Adrenal gland (tissue), 12 donors: Measurements from ENCODE around the gene GRIK1. TPM values are rescaled to one million over a fixed set of nuclear protein-coding genes. Genes with fewer than 3 reads are reported as not detected.

ENCODE experiments used
- DNase-seq, 7 donors: peaks; one replicate each; pipeline ENCODE4 v3.0.0-alpha.2; 2019 to 2020
- H3K27ac ChIP-seq, 5 donors: fragments of 200-600 bp; sonication (generic) in 4 of 5; 1 replicate in 3 of 5; 2 replicates in 2 of 5; pipeline versions ENCODE4 v1.5.1 to v1.8.0; 2016 to 2020; ENCODE audit warnings: mild to moderate bottlenecking in 1 of 5
- H3K27me3 ChIP-seq: fragments of 200-600 bp; 2 replicates; pipeline ENCODE4 v1.8.0; 2021
- H3K36me3 ChIP-seq, 2 donors: fragments of 200-600 bp; replicated peaks in 1 of 2; 1 replicate in 1 of 2; 2 replicates in 1 of 2; pipeline versions ENCODE4 v1.5.1 to v1.8.0; 2018 to 2022
- H3K4me1 ChIP-seq, 2 donors: fragments of 200-600 bp; replicated peaks in 1 of 2; 1 replicate in 1 of 2; 2 replicates in 1 of 2; pipeline versions ENCODE4 v1.5.1 to v1.8.0; 2018 to 2021
- H3K4me3 ChIP-seq, 4 donors: fragments of 200-600 bp; sonication (generic) in 3 of 4; one replicate each; pipeline ENCODE4 v1.5.1; 2016 to 2018
- H3K9me3 ChIP-seq, 3 donors: fragments of 200-600 bp; sonication (generic) in 1 of 3; replicated peaks in 1 of 3; 1 replicate in 2 of 3; 2 replicates in 1 of 3; pipeline versions ENCODE4 v1.5.1 to v1.8.0; 2016 to 2021
- POLR2A ChIP-seq, 2 donors: fragments of 450-650 bp; IDR thresholded peaks; one replicate each; pipeline ENCODE4 v1.6.1; 2017; ENCODE audit warnings: antibody characterized with exemption in 2 of 2, mild to moderate bottlenecking in 2 of 2, moderate library complexity in 1 of 2
- WGBS, 4 donors: extraction: QIAGEN DNeasy Blood & Tissue Kit in 2 of 4; methylation state at CpG; one replicate each; pipeline versions ENCODE4 v1.1.5 to v1.1.7; 2013 to 2017; 5-methylcytosine and 5-hydroxymethylcytosine counted together
- intact Hi-C, 2 donors: fragments of 100-400 bp; cut with DNase I; formaldehyde crosslinking; loops; one replicate each; pipeline versions ENCODE4 v1.14.1 to v1.15.0; 2022 to 2023
- polyA plus RNA-seq, 3 donors: library from polyadenylated mRNA; stranded (reverse); fragments of 200-250 nt in 2 of 3; fragments of 350-450 nt in 1 of 3; fragmentation: Illumina TruSeq in 1 of 3; extraction: RNeasy Lipid Tissue Mini Kit (QIAGEN cat#74804) in 1 of 3; gene quantifications; one replicate each; pipeline ENCODE4 v1.2.3, GENCODE V29; 2013 to 2014
- total RNA-seq, 9 donors: library from RNA; depleted of rRNA in 4 of 9; stranded (reverse); fragments of >200 nt in 4 of 9; fragments of 120-200 nt in 1 of 9; fragmentation: NEBNext Ultra II Directional in 1 of 9; extraction: Animal tissue kit (Norgen Biotek cat#: 25700) in 1 of 9; gene quantifications; one replicate each; pipeline versions ENCODE4 v1.1.0 to v1.2.4, GENCODE V29; 2013 to 2023
- TF ChIP-seq, protein P1 (sequence below), 6 experiments: fragments of 450-650 bp in 4 of 6; fragments of 200-600 bp in 2 of 6; sonication (generic) in 1 of 6; IDR thresholded peaks; 1 replicate in 5 of 6; 2 replicates in 1 of 6; pipeline versions ENCODE4 v1.5.1 to v1.8.0; 2016 to 2021; ENCODE audit warnings: antibody characterized with exemption in 6 of 6, mild to moderate bottlenecking in 2 of 6, moderate library complexity in 1 of 6
- donor health status: healthy with polysubstance abuse.
- donor health status: Bipolar disorder and iron deficiency.
- donor health status: DM: yes; HTN: yes; CAD: no.
- donor health status: DM: no; HTN: no; CAD: no.
- donor health status: DM: no; HTN: no; CAD: no.
- donor health status: DM: yes; HTN: yes; CAD: no.

GRIK1 gene
- total and polyA plus RNA-seq, 12 donors, result 0.23 to 47.4 (median 8.1) TPM; not detected in 3

DNA sequence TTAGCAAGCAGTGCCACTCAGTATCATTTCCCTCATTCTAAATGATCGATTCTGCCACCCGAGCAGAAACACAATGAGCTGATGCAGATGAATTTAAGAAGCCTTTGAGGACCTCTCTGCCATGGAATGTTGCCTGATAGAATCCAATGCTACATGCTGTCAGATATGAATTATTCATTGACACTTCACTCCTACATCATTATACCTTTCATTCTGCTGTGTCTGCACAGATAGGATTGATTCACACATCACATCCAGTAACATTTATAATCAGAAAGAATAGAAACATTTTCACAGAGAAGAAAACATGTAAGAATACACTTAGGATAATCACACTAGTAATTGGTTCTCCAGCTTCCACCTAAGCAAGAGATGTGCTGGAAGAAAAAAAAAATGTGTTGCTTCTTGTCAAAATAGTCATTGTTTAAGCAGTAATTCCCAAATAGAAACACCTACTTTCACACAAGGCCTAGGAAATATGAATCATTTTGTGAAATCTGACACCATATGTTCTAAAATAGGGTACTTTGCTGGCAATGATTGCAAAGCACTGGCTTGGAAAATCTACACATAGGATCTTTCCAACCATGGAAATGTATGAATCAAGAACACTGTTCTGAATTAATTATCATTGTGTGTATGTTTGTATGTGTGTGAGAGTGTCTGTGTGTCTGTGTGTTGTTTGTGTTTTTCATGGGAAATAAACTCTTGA is 110.1 kb downstream of the GRIK1 start:
- H3K27ac ChIP-seq, result no peak overlapping the region
- no peaks in the 10 kb centered on the region for H3K4me1 ChIP-seq
- no peaks in the 10 kb centered on the region for H3K27me3 ChIP-seq
- no peak overlapping the region for H3K4me3 ChIP-seq
- 83 to 95% (median 86%) methylated on average over 2 of the region's 2 CpGs for WGBS, 4 donors
- no peaks in the 10 kb centered on the region for H3K9me3 ChIP-seq
- H3K36me3 ChIP-seq, result no peaks in the 10 kb centered on the region
- TF ChIP-seq POLR2A (IDR thresholded peaks at IDR 0.05), result no peak
- TF ChIP-seq, protein P1, sequence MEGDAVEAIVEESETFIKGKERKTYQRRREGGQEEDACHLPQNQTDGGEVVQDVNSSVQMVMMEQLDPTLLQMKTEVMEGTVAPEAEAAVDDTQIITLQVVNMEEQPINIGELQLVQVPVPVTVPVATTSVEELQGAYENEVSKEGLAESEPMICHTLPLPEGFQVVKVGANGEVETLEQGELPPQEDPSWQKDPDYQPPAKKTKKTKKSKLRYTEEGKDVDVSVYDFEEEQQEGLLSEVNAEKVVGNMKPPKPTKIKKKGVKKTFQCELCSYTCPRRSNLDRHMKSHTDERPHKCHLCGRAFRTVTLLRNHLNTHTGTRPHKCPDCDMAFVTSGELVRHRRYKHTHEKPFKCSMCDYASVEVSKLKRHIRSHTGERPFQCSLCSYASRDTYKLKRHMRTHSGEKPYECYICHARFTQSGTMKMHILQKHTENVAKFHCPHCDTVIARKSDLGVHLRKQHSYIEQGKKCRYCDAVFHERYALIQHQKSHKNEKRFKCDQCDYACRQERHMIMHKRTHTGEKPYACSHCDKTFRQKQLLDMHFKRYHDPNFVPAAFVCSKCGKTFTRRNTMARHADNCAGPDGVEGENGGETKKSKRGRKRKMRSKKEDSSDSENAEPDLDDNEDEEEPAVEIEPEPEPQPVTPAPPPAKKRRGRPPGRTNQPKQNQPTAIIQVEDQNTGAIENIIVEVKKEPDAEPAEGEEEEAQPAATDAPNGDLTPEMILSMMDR (IDR thresholded peaks at IDR 0.05), result no peak
- no peak for DNase-seq
- intact Hi-C loops, result no loop called here

DNA sequence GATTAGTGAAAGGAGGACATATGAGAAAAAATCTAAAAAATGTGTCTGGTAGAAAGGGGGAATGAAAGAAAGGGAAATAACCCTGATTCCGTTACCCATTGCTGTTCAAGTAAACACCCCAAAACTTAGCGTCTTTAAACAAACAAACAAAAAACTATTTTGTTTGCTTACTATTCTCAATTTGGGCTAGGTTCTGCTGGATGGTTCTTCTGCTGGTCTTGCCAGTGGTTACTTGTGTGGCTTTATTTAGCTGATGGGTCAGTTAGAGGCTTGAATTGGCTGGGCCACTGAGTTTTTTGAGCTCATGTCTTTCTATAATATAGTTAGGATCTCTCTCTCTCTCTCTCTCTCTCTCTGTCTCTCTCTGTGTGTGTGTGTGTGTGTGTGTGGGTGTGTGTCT is 112.1 kb downstream of the GRIK1 start:
- Histone ChIP-seq H3K27ac (no peak overlapping the region), H3K4me3 (no peak overlapping the region), H3K27me3 (no peaks in the 10 kb centered on the region), H3K4me1 (no peaks in the 10 kb centered on the region), H3K9me3 (no peaks in the 10 kb centered on the region), H3K36me3 (no peaks in the 10 kb centered on the region)
- intact Hi-C loops, result no loop called here
- no peak for DNase-seq
- TF ChIP-seq, protein P1 (IDR thresholded peaks at IDR 0.05), result no peak
- TF ChIP-seq POLR2A (IDR thresholded peaks at IDR 0.05), result no peak
- WGBS, 4 donors, result 84 to 93% (median 92%) methylated on average over 2 of the region's 2 CpGs

DNA sequence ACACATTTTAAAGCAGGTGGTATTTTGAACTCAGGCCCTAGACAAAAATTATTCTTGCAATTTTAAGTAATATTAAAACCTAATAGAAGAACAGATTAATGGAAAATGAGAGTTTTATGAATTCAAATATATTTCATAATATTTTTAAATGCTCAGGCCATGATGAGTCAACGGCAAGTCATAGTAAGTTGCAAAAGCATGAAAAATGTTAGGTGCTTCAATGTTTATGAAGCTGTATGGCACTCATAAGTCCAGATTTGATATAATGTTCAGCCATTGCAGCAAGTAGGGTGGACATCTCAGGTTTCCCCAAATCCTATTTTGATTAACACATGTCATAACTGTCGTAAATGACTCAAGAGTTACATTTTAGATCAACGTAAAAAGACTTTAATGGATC is 112.6 kb downstream of the GRIK1 start:
- 88 to 97% (median 95%) methylated on average over 3 of the region's 3 CpGs for WGBS, 4 donors

DNA sequence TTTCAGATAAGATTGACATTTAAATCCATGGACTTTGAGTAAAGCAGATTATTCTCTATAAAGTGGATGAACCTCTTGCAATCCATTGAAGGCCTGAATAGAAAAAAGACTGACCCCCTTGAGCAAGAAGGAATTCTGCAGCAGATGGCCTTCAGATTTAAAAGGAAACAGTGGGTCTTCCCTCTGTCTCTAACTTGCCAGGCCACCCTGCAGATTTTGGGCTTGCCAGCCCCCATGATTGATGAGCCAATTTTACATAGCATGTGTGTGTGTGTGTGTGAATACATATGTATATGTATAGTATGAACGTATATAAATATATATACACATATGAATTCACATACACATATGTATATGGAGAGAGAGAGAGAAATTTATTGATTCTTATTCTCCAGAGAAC is 113.4 kb downstream of the GRIK1 start:
- H3K27me3 ChIP-seq, result no peaks in the 10 kb centered on the region
- no peaks in the 10 kb centered on the region for H3K9me3 ChIP-seq
- no peaks in the 10 kb centered on the region for H3K36me3 ChIP-seq
- TF ChIP-seq POLR2A (IDR thresholded peaks at IDR 0.05), result no peak
- TF ChIP-seq, protein P1 (IDR thresholded peaks at IDR 0.05), result no peak
- no peak overlapping the region for H3K27ac ChIP-seq
- no peak for DNase-seq
- H3K4me1 ChIP-seq, result no peaks in the 10 kb centered on the region
- 81 to 91% (median 89%) methylated on average over 1 of the region's 1 CpG for WGBS, 4 donors
- no peak overlapping the region for H3K4me3 ChIP-seq
- intact Hi-C loops, result no loop called here

More for the DNA sequence above, 112.6 kb downstream of the GRIK1 start:
- intact Hi-C loops, result no loop called here
- no peaks in the 10 kb centered on the region for H3K36me3 ChIP-seq
- H3K9me3 ChIP-seq, result no peaks in the 10 kb centered on the region
- no peaks in the 10 kb centered on the region for H3K4me1 ChIP-seq
- no peak for DNase-seq
- TF ChIP-seq POLR2A (IDR thresholded peaks at IDR 0.05), result no peak
- TF ChIP-seq, protein P1 (IDR thresholded peaks at IDR 0.05), result no peak
- no peak overlapping the region for H3K4me3 ChIP-seq
- no peak overlapping the region for H3K27ac ChIP-seq
- no peaks in the 10 kb centered on the region for H3K27me3 ChIP-seq
